ENCODE measurements around the gene PNPLA2. TPM values are rescaled to one million over a fixed set of nuclear protein-coding genes. Genes with fewer than 3 reads are reported as not detected.

PNPLA2 gene
- total RNA-seq, 5 donors from 2014 or later (not counting 1 experiment from before 2014, with no cell fraction given): 172 to 212 (median 206) TPM

DNA sequence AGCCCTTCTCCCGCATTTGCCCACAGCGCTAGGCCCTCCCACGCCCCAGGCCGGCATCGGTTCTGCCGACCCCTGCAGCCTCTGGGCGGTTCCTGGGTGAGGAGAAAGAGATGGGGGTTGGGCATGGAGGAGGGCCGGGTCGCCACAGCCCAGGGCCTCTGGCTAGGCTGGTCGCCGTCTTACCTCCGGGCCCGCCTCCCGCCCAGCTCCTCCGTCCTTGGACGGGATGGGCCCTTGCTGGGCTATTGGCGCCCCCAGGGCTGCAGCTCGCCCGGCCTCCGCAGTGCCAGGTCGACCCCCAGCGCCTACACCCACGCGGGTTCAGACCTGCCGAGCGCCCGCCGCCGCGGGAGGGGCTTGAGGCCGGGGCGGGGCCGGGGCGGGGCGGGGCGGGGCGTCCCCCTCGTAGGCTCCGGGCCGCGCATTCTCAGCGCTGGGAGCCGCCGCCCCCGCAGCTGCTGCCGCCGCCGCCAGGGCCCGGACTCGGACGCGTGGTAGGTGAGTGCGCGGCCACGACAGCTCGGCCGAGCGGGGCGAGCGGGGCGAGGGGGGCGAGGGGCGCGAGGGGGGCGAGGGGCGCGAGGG is 13.9 kb downstream of the PNPLA2 start, which contains the start of gene CD151:
TSS of gene CD151 (plus strand) at position 424 of the 585 bp plus-strand sequence. CDS start 3,118 bp downstream, outside the sequence.
- Mint-ChIP-seq H3K4me3 (peak within 1 kb of the TSS; percentile 53 to 78 (median 71)), H3K9me3 (no peaks in the 10 kb centered on the region), H3K4me1 (peaks cover 21 to 45% (median 28%) of the 10 kb centered on the region in 3 donors), H3K27ac (no peak within 1 kb of the TSS), H3K36me3 (no peaks in the 10 kb centered on the region), H3K27me3 (peaks cover 7 to 32% of the 10 kb centered on the region in 2 donors)
- DNase-seq (peak in 7 of 35 experiments; percentile 37 to 78 (median 38)), ATAC-seq (replicated peaks in 1 of 4) (peak; percentile 68 to 72 (median 68))
- ChIA-PET CTCF (no interaction called here), POLR2A (no interaction called here)
- H3K9me3 ChIP-seq: no peaks in the 10 kb centered on the region
- H3K27me3 ChIP-seq (replicated peaks in 1 of 2; ENCODE audit: control insufficient read depth in 2 of 2, extremely low read depth in 1 of 2, insufficient read depth in 2 of 2, low read length in 1 of 2): peaks cover 0 to 65% of the 10 kb centered on the region in 2 experiments
- H3K36me3 ChIP-seq (ENCODE audit: control insufficient read depth in 2 of 2, extremely low read depth in 1 of 2, insufficient read depth in 1 of 2, low read length in 1 of 2): no peaks in the 10 kb centered on the region
- H3K4me1 ChIP-seq (ENCODE audit: control insufficient read depth in 1 of 2, extremely low read depth in 1 of 2, insufficient read depth in 2 of 2, low read length in 2 of 2): peaks cover 18 to 77% of the 10 kb centered on the region in 2 experiments
- H3K27ac ChIP-seq (ENCODE audit: low read length): no peak within 1 kb of the TSS
- WGBS (ENCODE audit: insufficient coverage): 3% methylated on average over 55 of the region's 67 CpGs
- H3K4me3 ChIP-seq (ENCODE audit: control insufficient read depth in 1 of 2, extremely low read depth in 1 of 2, low read length in 1 of 2): peak within 1 kb of the TSS; percentile 34 to 47

DNA sequence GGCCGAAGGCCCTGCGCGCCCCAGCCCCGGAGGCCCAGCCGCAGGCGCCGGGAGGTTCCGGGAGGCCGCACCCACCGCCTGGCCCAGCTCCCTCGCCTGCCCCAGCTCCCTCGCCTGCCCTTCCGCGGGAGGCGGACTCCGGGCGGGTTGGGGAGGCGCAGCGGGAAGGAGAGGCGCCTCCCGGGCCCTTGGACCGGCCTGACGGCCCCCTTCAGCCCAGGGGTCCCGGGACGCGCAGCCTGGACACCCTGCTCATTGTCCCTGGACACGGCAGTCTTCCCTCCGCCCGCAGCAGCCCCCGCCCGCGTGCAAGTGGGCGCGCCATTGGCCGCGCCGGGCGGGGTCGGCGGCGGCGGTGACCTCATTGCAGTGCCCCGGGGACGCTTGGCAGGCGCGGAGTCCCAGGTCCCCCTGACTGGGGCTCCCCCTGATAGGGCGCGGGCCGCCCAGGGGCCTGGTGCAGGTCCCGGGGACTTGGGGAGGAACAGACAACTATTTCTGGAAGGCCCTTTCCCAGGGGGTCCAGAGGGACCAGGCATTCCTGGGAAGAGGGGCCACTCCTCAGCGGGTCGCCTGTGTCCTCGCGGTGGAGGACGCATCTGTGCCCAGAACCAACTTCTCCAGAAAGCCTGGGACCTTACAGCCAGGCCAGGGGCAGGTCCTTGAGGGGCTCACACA is 14.5 kb downstream of the PNPLA2 start:
- Mint-ChIP-seq H3K9me3 (no peaks in the 10 kb centered on the region), H3K27ac (no peak overlapping the region), H3K4me3 (peak overlapping the region; percentile 53 to 71 (median 63)), H3K36me3 (no peaks in the 10 kb centered on the region), H3K4me1 (peaks cover 15 to 39% (median 22%) of the 10 kb centered on the region in 3 donors), H3K27me3 (peaks cover 4 to 25% of the 10 kb centered on the region in 2 donors)
- H3K27me3 ChIP-seq (replicated peaks in 1 of 2; ENCODE audit: control insufficient read depth in 2 of 2, extremely low read depth in 1 of 2, insufficient read depth in 2 of 2, low read length in 1 of 2): peaks cover 0 to 58% of the 10 kb centered on the region in 2 experiments
- ChIA-PET POLR2A (no interaction called here), CTCF (no interaction called here)
- peaks cover 18 to 76% of the 10 kb centered on the region in 2 experiments for H3K4me1 ChIP-seq (ENCODE audit: control insufficient read depth in 1 of 2, extremely low read depth in 1 of 2, insufficient read depth in 2 of 2, low read length in 2 of 2)
- peaks cover 0 to 4% of the 10 kb centered on the region in 2 donors for H3K36me3 ChIP-seq (ENCODE audit: control insufficient read depth in 2 of 2, extremely low read depth in 1 of 2, insufficient read depth in 1 of 2, low read length in 1 of 2)
- H3K4me3 ChIP-seq (ENCODE audit: control insufficient read depth in 1 of 2, extremely low read depth in 1 of 2, low read length in 1 of 2): peak overlapping the region; percentile 34 to 39
- 3% methylated on average over 50 of the region's 55 CpGs for WGBS (ENCODE audit: insufficient coverage)
- ATAC-seq (replicated peaks in 1 of 4): peak; percentile 24 to 44 (median 31)
- H3K27ac ChIP-seq (ENCODE audit: low read length): no peak overlapping the region
- DNase-seq: peak in 4 of 35 experiments; percentile 27 to 54 (median 34)
- H3K9me3 ChIP-seq: no peaks in the 10 kb centered on the region

GRCh38 chr11:833849-834311 is 15.2 kb downstream of the PNPLA2 start:
- CTCF ChIA-PET: no interaction called here
- WGBS (ENCODE audit: insufficient coverage): 97% methylated on average over 4 of the region's 9 CpGs

DNA sequence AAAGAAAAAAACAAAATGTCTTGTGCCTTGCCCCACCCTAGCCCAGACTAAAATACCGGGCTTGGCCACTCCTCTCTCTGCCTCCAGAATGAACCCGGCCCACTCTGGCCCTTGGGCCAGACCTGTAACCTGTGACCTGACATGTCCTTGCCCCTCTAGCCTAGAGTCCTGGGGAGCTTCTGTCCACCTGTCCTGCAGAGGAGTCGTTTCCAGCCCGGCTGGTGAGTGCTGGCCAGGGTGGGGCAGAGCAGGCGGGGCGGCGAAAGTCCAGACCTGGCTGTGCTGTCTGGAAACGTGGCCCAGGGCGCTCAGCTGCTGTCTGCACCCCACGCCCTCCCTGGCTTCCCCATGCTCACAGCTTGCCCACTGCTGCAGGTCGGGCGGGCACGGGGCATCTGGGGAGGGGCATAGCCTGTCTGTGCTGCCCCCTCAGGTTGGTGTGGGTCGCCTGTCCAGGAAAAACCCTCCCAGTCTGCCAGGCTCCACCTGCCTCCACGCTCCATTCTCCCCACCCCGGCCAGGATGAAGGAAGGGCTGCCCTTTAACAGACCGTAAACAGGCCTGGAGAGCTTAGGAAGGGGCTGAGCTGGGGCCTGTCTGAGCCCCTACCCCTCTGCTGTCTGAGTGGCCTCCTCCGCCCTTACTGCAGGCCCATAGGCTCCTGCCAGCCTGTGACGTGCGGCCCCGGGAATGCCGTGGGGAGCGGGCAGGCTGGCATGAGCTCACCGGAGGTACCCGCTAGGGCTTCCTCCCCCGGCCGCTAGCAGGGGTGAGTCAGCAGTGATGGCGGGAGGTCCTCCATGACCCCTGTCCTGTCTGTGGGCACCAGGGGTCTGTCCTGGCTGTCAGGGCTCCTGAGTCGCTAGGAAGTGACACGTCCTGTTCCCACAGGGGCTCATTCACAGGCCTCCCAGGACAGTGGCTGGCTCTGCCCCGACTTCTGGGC is 15.9 kb downstream of the PNPLA2 start:
- H3K36me3 Mint-ChIP-seq: peaks cover 2% of the 10 kb centered on the region
- POLR2A ChIA-PET: interaction anchor here (0.5 to 0.6 kb wide), 2 partner anchors 753 to 1088 kb away, joined by 4 to 9 read pairs; no protein-coding TSS in a partner anchor
- Histone ChIP-seq H3K27ac (ENCODE audit: low read length) (no peak overlapping the region), H3K36me3 (ENCODE audit: control insufficient read depth in 2 of 2, extremely low read depth in 1 of 2, insufficient read depth in 1 of 2, low read length in 1 of 2) (peaks cover 0 to 18% of the 10 kb centered on the region in 2 donors), H3K27me3 (replicated peaks in 1 of 2; ENCODE audit: control insufficient read depth in 2 of 2, extremely low read depth in 1 of 2, insufficient read depth in 2 of 2, low read length in 1 of 2) (peaks cover 0 to 44% of the 10 kb centered on the region in 2 experiments), H3K4me3 (ENCODE audit: control insufficient read depth in 1 of 2, extremely low read depth in 1 of 2, low read length in 1 of 2) (no peak overlapping the region), H3K9me3 (no peaks in the 10 kb centered on the region), H3K4me1 (ENCODE audit: control insufficient read depth in 1 of 2, extremely low read depth in 1 of 2, insufficient read depth in 2 of 2, low read length in 2 of 2) (peaks cover 15 to 62% of the 10 kb centered on the region in 2 experiments)
- H3K27me3 Mint-ChIP-seq: peaks cover under 1 to 14% of the 10 kb centered on the region in 2 donors
- no peaks in the 10 kb centered on the region for H3K9me3 Mint-ChIP-seq
- H3K4me1 Mint-ChIP-seq: peaks cover 9 to 27% (median 11%) of the 10 kb centered on the region in 3 donors
- DNase-seq (no peak), ATAC-seq (replicated peaks in 1 of 4) (no peak)
- H3K4me3 Mint-ChIP-seq: peak overlapping the region in 2 of 3 donors; percentile 39 to 63
- H3K27ac Mint-ChIP-seq: no peak overlapping the region
- CTCF ChIA-PET: no interaction called here
- WGBS (ENCODE audit: insufficient coverage): 62% methylated on average over 28 of the region's 31 CpGs

More at GRCh38 chr11:833849-834311, 15.2 kb downstream of the PNPLA2 start:
- H3K36me3 ChIP-seq (ENCODE audit: control insufficient read depth in 2 of 2, extremely low read depth in 1 of 2, insufficient read depth in 1 of 2, low read length in 1 of 2): peaks cover 0 to 11% of the 10 kb centered on the region in 2 donors
- Mint-ChIP-seq H3K36me3 (peaks cover 2% of the 10 kb centered on the region), H3K27me3 (peaks cover 4 to 22% of the 10 kb centered on the region in 2 donors), H3K4me1 (peaks cover 13 to 33% (median 19%) of the 10 kb centered on the region in 3 donors), H3K4me3 (peak overlapping the region; percentile 53 to 71 (median 63)), H3K27ac (peak overlapping the region in 1 of 2 donors; percentile 15), H3K9me3 (no peaks in the 10 kb centered on the region)
- no peak overlapping the region for H3K27ac ChIP-seq (ENCODE audit: low read length)
- peaks cover 18 to 70% of the 10 kb centered on the region in 2 experiments for H3K4me1 ChIP-seq (ENCODE audit: control insufficient read depth in 1 of 2, extremely low read depth in 1 of 2, insufficient read depth in 2 of 2, low read length in 2 of 2)
- no peak for DNase-seq
- POLR2A ChIA-PET: interaction anchor here in 1 of 2 donors (0.6 kb wide), 1 partner anchor 1089 kb away, joined by 4 read pairs; no protein-coding TSS in a partner anchor
- ATAC-seq (replicated peaks in 1 of 4): no peak
- no peak overlapping the region for H3K4me3 ChIP-seq (ENCODE audit: control insufficient read depth in 1 of 2, extremely low read depth in 1 of 2, low read length in 1 of 2)
- no peaks in the 10 kb centered on the region for H3K9me3 ChIP-seq
- peaks cover 0 to 52% of the 10 kb centered on the region in 2 experiments for H3K27me3 ChIP-seq (replicated peaks in 1 of 2; ENCODE audit: control insufficient read depth in 2 of 2, extremely low read depth in 1 of 2, insufficient read depth in 2 of 2, low read length in 1 of 2)

- H3K9me3 ChIP-seq: no peaks in the 10 kb centered on the region
- Mint-ChIP-seq H3K9me3 (no peaks in the 10 kb centered on the region), H3K4me1 (peaks cover 20 to 35% (median 20%) of the 10 kb centered on the region in 3 donors), H3K4me3 (no peak overlapping the region), H3K27ac (no peak overlapping the region), H3K27me3 (peaks cover 0 to 7% of the 10 kb centered on the region in 2 donors), H3K36me3 (peaks cover 2% of the 10 kb centered on the region)
- 95% methylated on average over 11 of the region's 14 CpGs for WGBS (ENCODE audit: insufficient coverage)
- H3K36me3 ChIP-seq (ENCODE audit: control insufficient read depth in 2 of 2, extremely low read depth in 1 of 2, insufficient read depth in 1 of 2, low read length in 1 of 2): peaks cover 5 to 26% of the 10 kb centered on the region in 2 donors
- CTCF ChIA-PET: no interaction called here
- ATAC-seq (replicated peaks in 1 of 4): no peak
- POLR2A ChIA-PET: no interaction called here
- H3K4me3 ChIP-seq (ENCODE audit: control insufficient read depth in 1 of 2, extremely low read depth in 1 of 2, low read length in 1 of 2): no peak overlapping the region
- no peak overlapping the region for H3K27ac ChIP-seq (ENCODE audit: low read length)
- peaks cover 0 to 28% of the 10 kb centered on the region in 2 experiments for H3K27me3 ChIP-seq (replicated peaks in 1 of 2; ENCODE audit: control insufficient read depth in 2 of 2, extremely low read depth in 1 of 2, insufficient read depth in 2 of 2, low read length in 1 of 2)
- H3K4me1 ChIP-seq (ENCODE audit: control insufficient read depth in 1 of 2, extremely low read depth in 1 of 2, insufficient read depth in 2 of 2, low read length in 2 of 2): peaks cover 2 to 61% of the 10 kb centered on the region in 2 experiments
- DNase-seq: no peak
Measured at GRCh38 chr11:836274-836673, 17.6 kb downstream of the PNPLA2 start.
